HG03159 (cell line): ENCODE data around the gene CYTH1.
"Not testable (repeated sequence)": the region's sequence is repeated elsewhere in the genome, so short reads cannot be mapped to it uniquely, and the experiment has no call there.

Experiments used
- ATAC-seq: cut with Tn5 transposase; IDR thresholded peaks from one replicate; pipeline ENCODE4 v1.9.1; 2021; ENCODE audit warnings: mild to moderate bottlenecking, moderate library complexity; ENCODE audit not compliant: unreplicated experiment

Gene CYTH1

DNA sequence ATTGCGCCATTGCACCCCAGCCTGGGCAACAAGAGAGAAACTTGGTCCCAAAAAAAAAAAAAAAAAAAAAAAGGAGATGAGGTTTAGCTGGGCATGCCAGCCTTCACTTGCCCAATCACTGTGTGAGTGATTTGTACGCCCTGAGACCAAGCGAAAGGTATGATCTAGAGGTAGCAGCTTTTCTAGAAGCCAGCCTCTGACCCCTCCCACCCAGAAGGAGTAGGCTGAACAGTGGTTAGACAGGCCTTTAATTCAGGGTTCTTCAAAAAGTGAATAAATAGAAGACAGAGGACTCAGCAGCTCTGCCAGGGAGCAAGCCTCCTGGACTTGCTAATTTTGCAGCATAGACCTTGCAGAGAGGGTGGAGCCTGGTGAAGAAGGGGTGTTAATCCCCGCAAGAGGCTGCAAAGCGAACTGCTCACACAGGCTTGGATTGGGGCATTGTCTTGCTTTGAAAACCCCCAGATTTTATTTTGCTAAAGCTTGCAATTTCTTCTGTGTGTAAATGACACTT is 7.1 kb upstream of the CYTH1 start:
- no peak for ATAC-seq

DNA sequence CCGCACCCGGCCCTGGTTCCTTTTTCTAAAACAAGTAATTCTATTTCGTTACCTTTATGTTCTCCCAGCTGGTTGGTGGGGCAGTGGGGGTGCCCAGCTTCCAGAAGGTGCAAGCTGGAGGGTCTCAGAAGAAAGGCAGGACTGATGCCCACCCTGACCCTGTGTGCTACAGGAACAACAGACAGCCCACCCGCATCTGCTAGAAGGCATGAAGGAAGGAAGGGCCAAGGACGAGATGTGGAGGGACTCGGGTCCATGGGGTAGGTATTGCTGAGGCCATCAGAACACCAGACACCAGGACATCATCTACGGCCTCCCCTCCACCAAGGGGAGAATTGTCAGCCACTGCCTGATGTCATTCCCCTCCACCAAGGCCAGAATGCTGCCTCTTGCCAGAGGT is 6.4 kb upstream of the CYTH1 start:
- no peak for ATAC-seq

DNA sequence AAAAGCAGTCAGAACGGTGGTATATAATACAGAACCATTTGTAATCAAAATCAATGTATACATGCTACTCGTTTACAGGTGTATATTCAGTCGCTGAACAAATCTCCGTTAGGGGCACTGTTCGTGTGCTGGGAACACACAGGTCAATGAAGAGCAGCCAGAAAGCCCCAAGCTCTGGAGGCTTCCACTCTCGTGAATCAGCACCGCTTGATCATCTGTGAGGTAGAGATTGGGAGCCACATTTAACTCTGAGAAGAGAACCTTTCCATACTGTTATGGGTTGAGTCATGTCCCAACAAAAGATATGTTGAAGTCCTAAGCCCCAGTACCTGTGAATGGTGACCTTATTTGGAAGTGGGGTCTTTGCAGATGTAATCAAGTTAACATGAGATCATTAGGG is 5.4 kb upstream of the CYTH1 start:
- no peak for ATAC-seq

DNA sequence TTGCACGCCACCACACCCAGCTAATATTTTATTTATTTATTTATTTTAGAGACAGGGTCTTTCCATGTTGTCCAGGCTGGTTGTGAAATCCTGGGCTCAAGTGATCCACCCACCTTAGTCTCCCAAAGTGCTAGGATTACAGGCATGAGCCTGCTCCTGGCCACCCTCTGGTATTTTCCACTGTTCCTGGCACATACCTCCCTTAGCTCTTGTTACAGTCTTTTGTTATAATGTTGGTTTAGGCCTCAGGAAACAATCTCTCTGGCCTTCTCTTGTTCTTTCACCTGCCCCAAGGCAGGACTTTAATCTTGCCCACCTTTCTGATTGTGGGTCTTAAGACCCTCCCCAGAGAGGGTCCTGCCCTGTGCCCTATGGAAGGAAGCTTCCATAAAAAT is 3.6 kb upstream of the CYTH1 start:
- ATAC-seq, result no peak

DNA sequence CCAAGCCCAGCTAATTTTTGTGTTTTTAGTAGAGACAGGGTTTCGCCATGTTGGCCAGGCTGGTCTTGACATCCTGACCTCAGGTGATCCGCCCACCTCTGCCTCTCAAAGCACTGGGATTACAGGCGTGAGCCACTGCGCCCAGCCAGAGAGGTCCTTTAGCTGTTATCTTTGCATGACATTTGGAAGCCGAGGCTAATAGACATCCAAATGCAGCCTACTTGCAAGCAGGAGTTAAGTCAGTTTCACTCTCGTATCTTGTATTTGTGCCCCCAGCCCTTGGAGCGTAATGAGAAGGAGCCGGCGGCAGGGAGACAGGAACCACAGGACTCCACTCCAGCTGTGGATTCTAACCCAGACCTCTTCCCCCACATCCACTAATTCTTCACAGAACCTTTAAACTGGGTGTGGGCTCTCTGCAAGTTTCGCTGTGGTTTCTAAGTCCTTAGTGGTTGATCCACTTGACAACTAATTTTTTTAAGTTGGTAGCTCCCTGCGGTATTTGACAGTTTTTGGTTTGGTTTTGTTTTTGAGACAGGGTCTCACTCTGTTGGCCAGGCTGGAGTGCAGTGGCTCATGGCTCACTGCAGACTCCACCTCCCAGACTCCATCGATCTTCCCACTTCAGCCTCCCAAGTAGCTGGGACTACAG is 3.1 kb upstream of the CYTH1 start:
- no peak for ATAC-seq

DNA sequence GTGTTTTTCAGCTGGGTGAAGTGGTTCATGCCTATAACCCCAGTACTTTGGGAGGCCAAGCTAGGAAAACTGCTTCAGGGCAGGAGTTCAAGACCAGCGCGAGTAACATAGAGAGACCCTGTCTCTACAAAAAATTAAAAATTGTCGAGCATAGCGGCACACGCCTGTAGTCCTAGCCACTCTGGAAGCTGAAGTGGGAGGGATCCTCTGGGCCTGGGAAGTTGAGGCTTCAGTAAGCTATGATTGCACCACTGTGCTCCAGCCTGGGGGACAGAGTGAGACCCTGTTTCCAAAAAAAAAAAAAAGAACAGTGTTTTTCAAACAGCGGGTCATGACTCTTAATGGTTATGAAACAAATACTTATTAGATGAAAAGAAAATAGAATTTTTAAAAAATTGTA is 2.3 kb upstream of the CYTH1 start:
- no peak for ATAC-seq

DNA sequence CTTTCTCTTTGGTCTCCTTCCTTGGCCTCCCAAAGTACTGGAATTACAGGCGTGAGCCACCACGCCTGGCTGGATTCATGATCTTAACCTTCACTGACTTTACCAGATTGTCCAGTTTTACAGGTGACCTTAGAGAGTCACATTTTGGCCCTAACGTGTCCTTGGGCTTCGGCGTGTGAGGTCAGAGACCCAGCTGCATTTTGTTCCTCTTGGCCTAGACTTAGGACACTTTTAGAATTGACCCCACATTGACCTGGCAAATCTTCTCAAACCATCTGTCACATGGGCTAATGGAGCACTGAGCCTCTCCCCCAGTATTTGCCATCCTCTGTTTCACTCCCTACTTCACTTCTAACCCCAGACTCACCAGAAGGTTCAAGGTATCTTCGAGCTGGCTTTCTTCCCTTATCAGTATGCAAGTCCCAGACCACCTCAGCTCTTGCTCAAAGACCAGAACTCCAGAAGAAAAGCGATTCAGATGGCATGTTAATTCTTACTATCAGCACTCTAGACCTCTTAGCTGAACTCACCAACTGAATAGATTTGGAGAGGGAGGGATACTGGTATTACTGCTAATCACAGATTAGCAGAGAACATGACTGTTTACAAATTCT is 1.7 kb upstream of the CYTH1 start:
- ATAC-seq, result no peak

DNA sequence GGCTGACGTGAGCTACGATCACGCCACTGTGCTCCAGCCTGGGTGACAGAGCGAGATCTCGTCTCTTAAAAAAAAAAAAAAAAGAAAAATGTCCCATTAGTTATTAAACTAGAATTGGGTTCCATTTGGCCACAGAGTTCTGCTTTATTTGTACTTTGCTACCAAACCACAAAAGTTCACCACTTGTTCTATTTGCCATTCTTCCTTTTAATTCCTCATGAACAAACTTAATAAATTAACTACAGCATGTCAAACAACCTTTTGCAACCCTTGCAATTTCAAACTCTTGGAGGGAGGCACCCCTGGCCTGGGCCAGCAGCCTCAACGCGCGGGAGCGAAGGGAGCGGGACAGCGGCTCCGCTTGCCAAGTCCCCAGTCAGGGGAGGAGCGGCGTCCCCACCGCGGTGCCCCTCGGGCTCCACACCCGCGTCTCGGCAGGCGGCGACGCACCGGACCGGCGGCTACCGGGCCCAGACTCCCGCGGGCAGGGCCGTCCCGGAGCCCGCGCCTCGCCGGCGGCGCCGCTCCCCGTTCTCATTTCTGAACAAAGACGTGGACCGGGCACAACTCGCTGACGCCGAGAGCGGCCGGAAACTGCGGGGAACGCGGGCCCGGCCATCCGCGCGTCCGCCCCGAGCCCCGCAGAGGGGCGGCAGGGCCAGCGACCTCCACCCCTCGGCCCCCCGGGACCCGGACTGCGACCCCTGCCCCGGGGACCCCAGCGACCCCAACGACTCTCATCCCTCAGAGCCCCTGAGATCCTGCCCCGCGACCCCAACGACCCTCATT is 775 bp downstream of the CYTH1 start:
- peak; percentile 15 for ATAC-seq

DNA sequence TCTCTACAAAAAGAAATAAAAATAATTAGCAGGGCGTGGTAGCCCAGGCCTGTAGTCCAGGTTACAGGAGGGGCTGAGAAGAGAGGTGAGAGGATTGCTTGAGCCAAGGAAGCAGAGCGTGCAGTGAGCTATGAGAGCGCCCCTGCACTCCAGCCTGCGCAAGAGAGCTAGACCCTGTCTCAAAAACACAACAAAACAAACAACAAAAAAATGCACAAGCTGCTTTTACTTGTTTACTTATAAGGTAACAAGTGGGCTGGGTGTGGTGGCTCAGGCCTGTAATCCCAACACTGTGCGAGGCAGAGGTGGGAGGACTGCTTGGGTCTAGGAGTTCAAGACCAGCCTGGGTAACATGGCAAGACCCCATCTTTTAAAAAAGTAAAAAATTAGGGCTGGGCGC is 1.7 kb downstream of the CYTH1 start:
- ATAC-seq, result no peak

DNA sequence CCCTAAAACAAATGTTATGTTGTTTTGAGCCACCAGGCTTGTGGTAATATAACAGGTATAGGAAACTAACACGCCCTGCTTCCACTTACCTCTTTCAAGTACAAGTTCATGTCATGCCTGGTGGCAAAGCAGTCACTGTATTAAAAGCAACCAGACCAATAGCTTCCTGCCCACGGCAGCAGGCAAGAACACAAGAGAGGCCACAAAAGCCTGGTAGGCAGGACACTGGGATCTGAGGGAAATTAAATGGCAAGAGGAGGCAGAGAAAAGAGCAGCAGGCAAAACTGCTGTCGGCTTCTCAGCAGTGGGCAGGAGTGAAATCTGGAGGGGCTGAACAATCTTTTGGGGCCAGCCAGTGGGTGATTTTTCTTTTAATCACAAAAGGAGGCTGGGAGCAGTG is 2.2 kb downstream of the CYTH1 start:
- ATAC-seq, result no peak

DNA sequence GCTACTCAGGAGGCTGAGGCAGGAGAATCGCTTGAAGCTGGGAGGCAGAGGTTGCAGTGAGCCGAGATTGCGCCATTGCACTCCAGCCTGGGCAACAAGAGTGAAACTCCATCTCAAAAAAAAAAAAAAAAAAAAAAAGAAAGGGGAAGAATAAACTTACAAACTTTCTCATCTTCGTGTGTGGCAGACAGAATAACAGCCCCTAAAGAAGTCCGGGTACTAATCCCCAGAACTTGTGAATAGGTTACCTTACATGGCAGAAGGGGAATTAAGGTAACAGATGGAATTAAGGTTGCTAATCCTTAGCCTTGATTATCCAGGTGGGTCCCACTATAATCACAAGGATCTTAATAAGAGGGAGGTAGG is 2.8 kb downstream of the CYTH1 start:
- ATAC-seq, result not testable (repeated sequence)

DNA sequence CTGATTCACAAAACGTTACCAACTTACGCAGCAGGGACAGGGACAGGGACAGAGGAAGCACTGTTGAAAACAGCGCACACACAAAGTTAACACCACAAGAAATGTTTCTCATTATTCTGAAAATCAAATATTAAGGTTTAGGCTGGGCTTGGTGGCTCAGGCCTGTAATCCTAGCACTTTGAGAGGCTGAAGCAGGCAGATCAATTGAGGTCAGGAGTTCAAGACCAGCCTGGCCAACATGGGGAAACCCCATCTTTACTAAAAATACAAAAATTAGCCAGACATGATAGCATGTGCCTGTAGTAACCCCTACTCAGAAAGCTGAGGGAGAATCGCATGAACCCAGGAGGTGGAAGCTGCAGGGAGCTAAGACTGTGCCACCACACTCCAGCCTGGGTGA is 4.2 kb downstream of the CYTH1 start:
- ATAC-seq, result no peak

DNA sequence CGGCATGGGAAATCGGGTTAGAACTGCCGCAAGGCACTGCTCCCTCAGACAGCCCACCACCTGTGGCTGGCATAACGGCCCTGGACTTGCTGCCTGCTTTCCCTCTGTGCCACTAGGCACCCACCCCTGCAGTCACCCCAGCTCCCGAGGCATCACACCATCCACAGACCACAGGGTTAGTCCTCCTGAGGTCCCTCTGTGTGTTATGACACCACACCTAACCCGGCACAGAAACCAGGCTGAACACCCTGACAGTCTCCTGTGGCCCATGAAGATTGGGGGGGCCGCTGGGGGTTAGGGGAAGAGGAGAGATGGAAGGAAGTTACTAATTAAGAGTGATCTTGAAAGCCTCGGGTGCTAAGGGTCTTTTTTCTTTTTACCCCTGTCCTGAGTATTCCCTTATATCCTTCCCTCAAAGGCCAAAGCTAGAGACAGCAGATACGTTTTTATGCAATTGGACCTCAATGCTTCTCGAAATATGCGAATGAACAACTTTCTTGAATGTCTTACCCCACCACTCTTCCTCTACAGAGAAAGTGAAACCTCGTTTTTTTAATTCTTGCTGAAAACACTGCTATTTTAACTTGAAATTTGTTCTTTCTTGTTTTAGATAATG is 7.0 kb downstream of the CYTH1 start:
- ATAC-seq, result no peak

DNA sequence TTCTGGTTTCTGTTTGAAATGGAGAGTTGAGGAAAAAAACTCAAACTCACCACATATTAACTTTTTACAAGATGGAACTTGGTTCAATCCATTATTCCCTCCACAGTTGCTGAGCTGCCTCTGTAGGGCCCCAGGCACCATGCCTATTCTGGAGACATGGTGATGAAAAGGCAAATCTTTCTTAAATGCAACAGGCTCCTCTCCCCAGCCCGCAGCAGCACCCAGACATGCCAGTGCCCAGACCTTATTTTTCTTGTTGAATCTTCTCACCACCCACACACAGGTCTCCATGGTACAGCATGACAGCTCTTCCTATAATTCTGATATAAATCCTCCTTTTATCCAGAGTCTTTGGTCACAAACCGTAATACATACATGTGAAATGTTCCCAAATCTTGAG is 7.6 kb downstream of the CYTH1 start:
- no peak for ATAC-seq

DNA sequence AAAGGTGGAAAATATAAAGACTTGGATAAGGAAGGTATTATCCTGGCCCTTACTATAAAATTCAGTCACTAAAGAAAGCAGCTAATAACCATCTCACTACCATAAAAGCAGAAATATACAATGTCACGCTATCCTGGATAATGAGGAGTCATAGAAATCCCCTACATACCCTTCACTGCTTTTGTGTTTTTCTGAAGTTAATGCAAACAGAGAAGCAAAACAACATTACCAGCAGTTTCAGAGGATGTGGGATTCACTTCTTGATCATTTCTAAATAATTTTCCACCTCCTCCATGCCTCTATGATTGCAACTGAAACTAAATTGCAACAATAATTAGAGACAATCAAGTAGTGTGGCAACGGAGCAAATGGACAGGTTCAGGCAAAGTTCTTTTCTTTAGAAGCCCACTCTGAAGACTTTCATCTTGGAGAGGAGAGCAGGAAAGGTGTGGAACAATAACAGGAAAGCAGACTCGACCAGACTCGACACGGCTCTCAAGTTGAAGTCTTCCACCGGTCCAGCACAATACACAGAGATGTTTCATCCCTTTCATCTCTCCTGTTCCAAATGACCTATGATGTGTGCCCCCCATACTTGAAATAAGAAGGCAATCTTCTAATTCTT is 10.2 kb downstream of the CYTH1 start:
- no peak for ATAC-seq

DNA sequence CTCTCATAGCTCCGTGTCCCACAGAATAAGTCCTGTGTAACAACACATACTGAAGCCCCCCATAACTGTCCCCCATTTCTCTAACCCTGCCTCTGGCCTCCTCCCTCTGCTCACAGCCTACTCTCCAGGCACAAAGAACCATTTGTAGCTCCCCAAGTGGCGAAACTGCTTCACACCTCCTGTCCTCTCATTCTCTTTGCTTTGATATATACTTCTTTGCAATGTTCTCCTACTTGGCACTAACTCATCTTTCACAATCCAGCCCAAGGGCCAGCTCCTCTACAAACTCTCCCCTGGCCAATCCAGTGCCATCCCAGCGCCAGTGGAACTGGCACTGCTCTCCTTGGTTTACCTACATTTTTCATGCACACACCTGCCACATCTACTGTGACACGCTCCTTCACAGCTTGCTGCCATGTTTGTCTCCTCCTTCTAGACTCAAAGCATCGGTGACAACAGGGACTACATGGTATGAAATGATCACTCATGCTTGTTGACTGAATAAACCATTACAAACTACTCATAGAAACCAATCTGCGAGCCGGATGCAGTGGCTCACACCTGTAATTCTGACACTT is 12.8 kb downstream of the CYTH1 start:
- no peak for ATAC-seq

DNA sequence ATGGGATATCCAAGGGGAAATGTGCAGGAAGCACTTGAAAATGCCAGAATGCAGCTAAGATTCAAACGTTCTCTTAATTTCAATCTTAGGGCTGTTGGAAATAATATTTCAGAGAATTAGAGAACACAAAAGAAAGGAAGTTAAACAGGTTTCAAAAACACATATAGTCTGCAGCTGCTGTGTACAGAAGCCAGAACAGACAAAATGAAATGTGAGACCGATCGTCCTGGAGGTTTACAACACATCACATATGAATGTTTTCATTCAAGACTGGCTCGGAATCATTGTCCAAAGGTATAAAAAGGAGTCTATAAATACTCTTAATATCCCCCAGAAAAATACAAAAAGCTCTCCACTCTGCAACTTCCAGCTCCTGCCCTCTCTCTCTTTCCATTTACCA is 14.3 kb downstream of the CYTH1 start:
- ATAC-seq, result no peak

DNA sequence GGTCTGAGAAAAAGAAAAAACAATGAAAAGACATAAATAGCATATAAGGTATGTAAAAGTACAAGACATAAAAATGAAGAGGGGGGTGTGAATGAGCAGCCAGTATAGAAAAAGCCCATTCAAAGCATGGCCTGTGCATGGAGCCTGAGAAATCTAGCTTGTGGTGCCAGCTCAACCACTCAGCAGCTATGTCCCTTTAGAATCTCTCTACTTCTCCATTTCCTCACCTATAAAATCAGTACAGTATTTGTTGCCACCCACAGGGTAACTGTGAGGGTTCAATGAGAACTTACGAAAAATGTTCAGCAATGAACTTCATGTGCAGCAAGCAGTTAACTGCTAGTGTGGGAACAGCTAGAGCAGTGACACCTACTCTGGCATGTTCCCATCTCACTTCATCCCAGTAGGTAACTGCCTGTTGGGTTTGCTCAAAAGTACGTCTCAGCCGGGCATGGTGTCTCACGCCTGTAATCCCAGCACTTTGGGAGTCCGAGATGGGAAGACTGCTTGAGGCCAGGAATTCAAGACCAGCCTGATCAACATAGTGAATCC is 15.3 kb downstream of the CYTH1 start:
- ATAC-seq, result no peak

DNA sequence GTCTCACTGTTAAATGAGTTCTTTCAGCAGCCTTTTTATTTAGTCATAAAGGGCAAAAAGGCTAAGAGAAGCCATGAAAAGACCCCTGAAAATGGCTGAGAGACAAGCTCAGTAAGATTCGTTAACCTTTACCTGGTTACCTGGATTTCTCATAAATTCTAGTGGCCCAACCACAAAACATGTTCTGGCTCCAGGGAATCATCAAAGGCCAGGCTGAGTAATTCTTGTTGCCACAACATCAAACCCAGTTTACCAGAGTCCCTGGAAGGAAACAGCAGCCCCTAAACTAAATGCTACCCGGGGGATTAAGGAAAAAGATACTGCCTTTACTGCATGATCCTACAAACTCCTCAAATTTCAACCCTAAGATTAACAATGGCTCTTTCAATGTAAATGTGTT is 15.8 kb downstream of the CYTH1 start:
- no peak for ATAC-seq

DNA sequence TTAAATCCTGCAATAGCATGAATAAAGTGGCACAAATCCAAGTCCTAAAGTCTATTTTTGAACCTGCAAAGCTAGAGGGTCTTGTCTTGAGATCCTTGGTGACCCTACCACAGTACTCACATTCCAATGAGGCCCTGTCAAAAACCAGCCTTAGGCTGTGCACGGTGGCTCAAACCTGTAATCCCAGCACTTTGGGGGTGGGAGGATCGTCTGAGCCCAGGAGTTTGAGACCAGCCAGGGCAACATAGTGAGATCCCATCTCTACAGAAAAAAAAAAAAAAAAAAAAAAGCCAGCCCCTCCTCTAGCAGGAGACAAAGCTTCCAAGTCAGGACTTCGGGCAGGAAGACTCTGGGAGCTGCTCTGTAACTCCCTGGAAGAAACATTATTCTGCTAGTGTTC is 16.3 kb downstream of the CYTH1 start:
- ATAC-seq, result no peak

DNA sequence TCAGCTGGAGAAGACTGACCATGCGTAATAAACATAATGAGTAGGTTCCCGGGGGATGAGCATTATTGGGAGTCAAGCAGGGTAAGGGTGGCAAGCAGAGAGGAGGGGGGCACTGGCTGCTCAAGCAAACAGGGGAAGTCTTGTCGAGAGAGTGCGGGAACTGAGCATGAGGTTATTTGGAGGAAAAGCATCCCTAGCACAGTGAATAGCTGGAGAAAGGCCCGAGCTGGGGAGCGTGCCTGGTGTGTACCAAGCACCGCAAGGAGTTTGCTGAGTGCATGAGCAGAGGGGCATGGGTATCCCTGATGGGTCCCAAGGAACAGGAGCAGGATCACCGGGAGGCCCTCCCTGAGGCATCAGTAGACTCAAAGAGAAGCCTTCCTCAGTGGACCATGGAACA is 17.2 kb downstream of the CYTH1 start:
- ATAC-seq, result no peak
